Activated naive CD8-positive, alpha-beta T cell treated with anti-CD3 and anti-CD28 coated beads for 36 hours (primary cell): Measurements from ENCODE around the gene SCNM1. TPM values are rescaled to one million over a fixed set of nuclear protein-coding genes. Genes with fewer than 3 reads are reported as not detected.
"Not testable (repeated sequence)": the region's sequence is repeated elsewhere in the genome, so short reads cannot be mapped to it uniquely, and the experiment has no call there.

Source experiments
- DNase-seq: peaks from one replicate; pipeline ENCODE4 v3.0.0; 2021
- H3K27ac Mint-ChIP-seq: one replicate; pipeline ENCODE4 v1.8.0; 2022; ENCODE audit warnings: mild to moderate bottlenecking, moderate library complexity, mixed read lengths
- H3K27me3 Mint-ChIP-seq: one replicate; pipeline ENCODE4 v1.8.0; 2022; ENCODE audit warnings: mild to moderate bottlenecking, mixed read lengths
- H3K36me3 Mint-ChIP-seq: one replicate; pipeline ENCODE4 v1.8.0; 2021; ENCODE audit warnings: mild to moderate bottlenecking, mixed read lengths
- H3K4me1 Mint-ChIP-seq: one replicate; pipeline ENCODE4 v1.8.0; 2021; ENCODE audit warnings: mixed read lengths
- H3K4me3 Mint-ChIP-seq: one replicate; pipeline ENCODE4 v1.8.0; 2022; ENCODE audit warnings: mild to moderate bottlenecking, moderate library complexity, mixed read lengths
- H3K9me3 Mint-ChIP-seq: one replicate; pipeline ENCODE4 v1.8.0; 2022; ENCODE audit warnings: mixed read lengths
- total RNA-seq, 2 experiments: library from RNA; stranded (reverse); gene quantifications; one replicate each; pipeline ENCODE4 v1.2.3, GENCODE V29; 2021

Gene SCNM1
- total RNA-seq, 2 experiments from 2014 or later: 80.9 to 81.9 TPM

GRCh38 chr1:151194894-151195594 is 29.1 kb downstream of the SCNM1 start:
- H3K27me3 Mint-ChIP-seq, H3K4me3 Mint-ChIP-seq, H3K27ac Mint-ChIP-seq, DNase-seq, H3K9me3 Mint-ChIP-seq: not testable (repeated sequence)
- Mint-ChIP-seq H3K36me3 (peaks cover 16% of the 10 kb centered on the region), H3K4me1 (peaks cover 21% of the 10 kb centered on the region)

GRCh38 chr1:151196292-151196800 is 30.4 kb downstream of the SCNM1 start:
- H3K27me3 Mint-ChIP-seq: peaks cover 4% of the 10 kb centered on the region
- H3K9me3 Mint-ChIP-seq: no peaks in the 10 kb centered on the region
- no peak overlapping the region for H3K4me3 Mint-ChIP-seq
- peak; percentile 32 for DNase-seq
- H3K27ac Mint-ChIP-seq: peak overlapping the region; percentile 62
- peaks cover 19% of the 10 kb centered on the region for H3K36me3 Mint-ChIP-seq
- peaks cover 25% of the 10 kb centered on the region for H3K4me1 Mint-ChIP-seq

GRCh38 chr1:151197863-151198253 is 31.9 kb downstream of the SCNM1 start:
- DNase-seq: no peak

GRCh38 chr1:151198254-151199127 is 32.5 kb downstream of the SCNM1 start, which contains the start of gene PIP5K1A:
Gene PIP5K1A, plus strand, starts transcription at chr1:151198552. Its CDS starts 445 bp downstream, at chr1:151198997.
- peaks cover 4% of the 10 kb centered on the region for H3K27me3 Mint-ChIP-seq
- H3K4me3 Mint-ChIP-seq: peak within 1 kb of the TSS; percentile 99
- H3K27ac Mint-ChIP-seq: peak within 1 kb of the TSS; percentile 98
- H3K4me1 Mint-ChIP-seq: peaks cover 37% of the 10 kb centered on the region
- peaks cover 27% of the 10 kb centered on the region for H3K36me3 Mint-ChIP-seq
- no peaks in the 10 kb centered on the region for H3K9me3 Mint-ChIP-seq
- DNase-seq: peak; percentile 97

More at GRCh38 chr1:151197863-151198253, 31.9 kb downstream of the SCNM1 start:
- H3K4me3 Mint-ChIP-seq: peak overlapping the region; percentile 99
- H3K9me3 Mint-ChIP-seq: no peaks in the 10 kb centered on the region
- peaks cover 4% of the 10 kb centered on the region for H3K27me3 Mint-ChIP-seq
- peak overlapping the region; percentile 98 for H3K27ac Mint-ChIP-seq
- H3K4me1 Mint-ChIP-seq: peaks cover 34% of the 10 kb centered on the region
- H3K36me3 Mint-ChIP-seq: peaks cover 25% of the 10 kb centered on the region

GRCh38 chr1:151199873-151200581 is 34.1 kb downstream of the SCNM1 start:
- no peaks in the 10 kb centered on the region for H3K9me3 Mint-ChIP-seq
- H3K27ac Mint-ChIP-seq: peak overlapping the region; percentile 98
- H3K36me3 Mint-ChIP-seq: peaks cover 27% of the 10 kb centered on the region
- no peak for DNase-seq
- H3K4me3 Mint-ChIP-seq: peak overlapping the region; percentile 99
- H3K27me3 Mint-ChIP-seq: peaks cover 4% of the 10 kb centered on the region
- peaks cover 46% of the 10 kb centered on the region for H3K4me1 Mint-ChIP-seq

- H3K27ac Mint-ChIP-seq, H3K4me3 Mint-ChIP-seq, H3K27me3 Mint-ChIP-seq, DNase-seq, H3K9me3 Mint-ChIP-seq: not testable (repeated sequence)
- peaks cover 27% of the 10 kb centered on the region for H3K4me1 Mint-ChIP-seq
- peaks cover 17% of the 10 kb centered on the region for H3K36me3 Mint-ChIP-seq
Measured at GRCh38 chr1:151205381-151205965, 39.5 kb downstream of the SCNM1 start.

GRCh38 chr1:151210830-151211229 is 44.9 kb downstream of the SCNM1 start:
- Mint-ChIP-seq H3K4me1 (peaks cover 19% of the 10 kb centered on the region), H3K27ac (no peak overlapping the region), H3K4me3 (no peak overlapping the region), H3K9me3 (no peaks in the 10 kb centered on the region), H3K36me3 (peaks cover 18% of the 10 kb centered on the region), H3K27me3 (no peaks in the 10 kb centered on the region)
- DNase-seq: no peak

- peaks cover 21% of the 10 kb centered on the region for H3K4me1 Mint-ChIP-seq
- no peaks in the 10 kb centered on the region for H3K27me3 Mint-ChIP-seq
- peak overlapping the region; percentile 76 for H3K27ac Mint-ChIP-seq
- DNase-seq: no peak
- peaks cover 17% of the 10 kb centered on the region for H3K36me3 Mint-ChIP-seq
- no peak overlapping the region for H3K4me3 Mint-ChIP-seq
- H3K9me3 Mint-ChIP-seq: no peaks in the 10 kb centered on the region
Measured at GRCh38 chr1:151211972-151212705, 46.2 kb downstream of the SCNM1 start.

- H3K36me3 Mint-ChIP-seq: peaks cover 20% of the 10 kb centered on the region
- no peak overlapping the region for H3K27ac Mint-ChIP-seq
- H3K27me3 Mint-ChIP-seq: no peaks in the 10 kb centered on the region
- no peak overlapping the region for H3K4me3 Mint-ChIP-seq
- DNase-seq: no peak
- H3K4me1 Mint-ChIP-seq: peaks cover 22% of the 10 kb centered on the region
- H3K9me3 Mint-ChIP-seq: no peaks in the 10 kb centered on the region
Measured at GRCh38 chr1:151213560-151213959, 47.6 kb downstream of the SCNM1 start.

Other genes starting within 250 kb of the SCNM1 start
- 10 to 100 TPM; 40.4 to 51.1 TPM for gene SETDB1, start 239.8 kb upstream of the SCNM1 start, total RNA-seq
- gene CERS2, start 191.3 kb upstream of the SCNM1 start, total RNA-seq: 100 to 1,000 TPM; 160 to 166 TPM
- gene ANXA9, start 183.9 kb upstream of the SCNM1 start, total RNA-seq: not detected
- gene MINDY1, start 159.2 kb upstream of the SCNM1 start, total RNA-seq: 10 to 100 TPM in 1 of 2 experiments, 1 to 10 TPM in 1; 9.4 to 11.6 TPM
- gene PRUNE1, start 157.7 kb upstream of the SCNM1 start, total RNA-seq: 10 to 100 TPM; 13.0 to 14.4 TPM
- gene BNIPL, start 129.6 kb upstream of the SCNM1 start, total RNA-seq: under 1 TPM; 0.52 to 0.54 TPM
- 1 to 10 TPM; 1.1 to 1.2 TPM for gene C1orf56, start 118.4 kb upstream of the SCNM1 start, total RNA-seq
- gene CDC42SE1, start 106.5 kb upstream of the SCNM1 start, total RNA-seq: 100 to 1,000 TPM; 128 TPM
- 1 to 10 TPM; 4.9 to 5.0 TPM for gene MLLT11, start 105.7 kb upstream of the SCNM1 start, total RNA-seq
- gene GABPB2, start 95.4 kb upstream of the SCNM1 start, total RNA-seq: 10 to 100 TPM; 17.9 to 19.1 TPM
- gene SEMA6C, start 19.5 kb upstream of the SCNM1 start, total RNA-seq: 1 to 10 TPM; 1.4 to 4.1 TPM
- gene TNFAIP8L2, start 9.5 kb upstream of the SCNM1 start, total RNA-seq: 10 to 100 TPM; 22.2 to 22.3 TPM
- gene LYSMD1, start 242 bp upstream of the SCNM1 start, total RNA-seq: 1 to 10 TPM; 3.5 TPM
- 1 to 10 TPM; 2.3 to 2.5 TPM for gene TMOD4, start 9.8 kb downstream of the SCNM1 start, total RNA-seq
- 10 to 100 TPM; 66.4 to 79.1 TPM for gene VPS72, start 24.1 kb downstream of the SCNM1 start, total RNA-seq
- gene PIP5K1A, start 32.4 kb downstream of the SCNM1 start, total RNA-seq: 10 to 100 TPM; 70.0 to 72.3 TPM
- gene PSMD4, start 88.6 kb downstream of the SCNM1 start, total RNA-seq: 100 to 1,000 TPM; 217 to 249 TPM
- 10 to 100 TPM; 27.0 to 29.9 TPM for gene ZNF687, start 116.2 kb downstream of the SCNM1 start, total RNA-seq
- 10 to 100 TPM; 46.4 to 49.4 TPM for gene PI4KB, start 161.3 kb downstream of the SCNM1 start, total RNA-seq
- 10 to 100 TPM; 55.2 to 58.6 TPM for gene RFX5, start 181.1 kb downstream of the SCNM1 start, total RNA-seq
- not detected for gene SELENBP1, start 206.6 kb downstream of the SCNM1 start, total RNA-seq
- 100 to 1,000 TPM; 413 to 425 TPM for gene PSMB4, start 233.4 kb downstream of the SCNM1 start, total RNA-seq